Caco-2 (cell line): ENCODE results near the gene PPP1R9B. TPM values are rescaled to one million over a fixed set of nuclear protein-coding genes. Genes with fewer than 3 reads are reported as not detected.

ENCODE experiments used
- BruUV-seq: library from RNA; stranded (reverse); fragments of 400-500 nt; replicated peaks from 2 replicates; lab custom pipeline; 2021; lab: Mats Ljungman, UMichigan
- CTCF ChIA-PET: fragments of 300-600 bp; sonication (Branson Sonifier 250); formaldehyde crosslinking; loops from one replicate; lab custom pipeline; 2022; ENCODE audit warnings: antibody characterized with exemption; lab: Charles Lee
- POLR2A ChIA-PET: fragments of 300-600 bp; sonication (Branson Sonifier 250); formaldehyde crosslinking; loops from one replicate; lab custom pipeline; 2022; ENCODE audit warnings: antibody characterized with exemption; lab: Charles Lee
- DNase-seq, 2 experiments: peaks; one replicate each; pipeline versions ENCODE4 v3.0.0 to v3.0.0-alpha.2; 2020 to 2022
- H3K27me3 ChIP-seq: replicated peaks from 2 replicates; pipeline ENCODE4 v1.6.0; 2011; ENCODE audit warnings: low read length; ENCODE audit not compliant: control insufficient read depth, insufficient read depth
- H3K36me3 ChIP-seq: 2 replicates; pipeline ENCODE4 v1.5.1; 2011; ENCODE audit warnings: low read length; ENCODE audit not compliant: control insufficient read depth, insufficient read depth
- H3K4me1 ChIP-seq: fragments of 250-450 bp; sonication (Bioruptor Pico); 2 replicates; pipeline ENCODE4 v1.5.1; 2020; ENCODE audit warnings: mild to moderate bottlenecking
- H3K4me3 ChIP-seq: 2 replicates; pipeline ENCODE4 v1.5.1; 2011; ENCODE audit warnings: low read depth, mild to moderate bottlenecking, control low read depth, low read length
- H3K9me3 ChIP-seq: fragments of 250-450 bp; sonication (Bioruptor Pico); 2 replicates; pipeline ENCODE4 v1.5.1; 2020; ENCODE audit warnings: mild to moderate bottlenecking, moderate library complexity
- H3K27ac Mint-ChIP-seq: one replicate; pipeline ENCODE4 v1.8.0; 2022; ENCODE audit warnings: mixed read lengths; ENCODE audit not compliant: unreplicated experiment
- H3K27me3 Mint-ChIP-seq: one replicate; pipeline ENCODE4 v1.8.0; 2022; ENCODE audit warnings: mixed read lengths; ENCODE audit not compliant: insufficient read depth, unreplicated experiment
- H3K36me3 Mint-ChIP-seq: one replicate; pipeline ENCODE4 v1.8.0; 2022; ENCODE audit warnings: mild to moderate bottlenecking, mixed read lengths; ENCODE audit not compliant: insufficient read depth, unreplicated experiment
- H3K4me1 Mint-ChIP-seq: one replicate; pipeline ENCODE4 v1.8.0; 2022; ENCODE audit warnings: low read depth, mixed read lengths; ENCODE audit not compliant: unreplicated experiment
- H3K4me3 Mint-ChIP-seq: one replicate; pipeline ENCODE4 v1.8.0; 2022; ENCODE audit warnings: mild to moderate bottlenecking, moderate library complexity, mixed read lengths; ENCODE audit not compliant: unreplicated experiment
- H3K9me3 Mint-ChIP-seq: one replicate; pipeline ENCODE4 v1.8.0; 2022; ENCODE audit warnings: mixed read lengths; ENCODE audit not compliant: unreplicated experiment
- CTCF ChIP-seq, 2 experiments: fragments of 200-600 bp in 1 of 2; IDR thresholded peaks; 1 replicate in 1 of 2; 2 replicates in 1 of 2; pipeline versions ENCODE4 v1.5.1 to v1.8.0; 2011 to 2022; ENCODE audit warnings: antibody characterized with exemption in 1 of 2, control low read depth in 1 of 2, inconsistent platforms in 1 of 2, low read depth in 1 of 2, low read length in 1 of 2, mild to moderate bottlenecking in 1 of 2, moderate library complexity in 1 of 2; ENCODE audit not compliant: insufficient read depth in 1 of 2, severe bottlenecking in 1 of 2, unreplicated experiment in 1 of 2
- intact Hi-C: fragments of 100-400 bp; cut with micrococcal nuclease; formaldehyde crosslinking; loops from one replicate; pipeline ENCODE4 v1.10.0; 2022; ENCODE audit not compliant: unreplicated experiment
- total RNA-seq: library from RNA; stranded (reverse); gene quantifications from 2 replicates; pipeline ENCODE4 v1.2.3, GENCODE V29; 2022

The PPP1R9B gene
- total RNA-seq, 1 experiment from 2014 or later, result 74.8 TPM

GRCh38 chr17:50172130-50172529 lies 21.7 kb upstream of the PPP1R9B start:
- no peaks in the 10 kb centered on the region for H3K9me3 Mint-ChIP-seq
- ChIA-PET CTCF (interaction anchor here (1.0 kb wide), 1 partner anchor 102 kb away, joined by 3 read pairs; the partner anchor contains the start of gene TMEM92), POLR2A (no interaction called here)
- no peak overlapping the region for H3K27ac Mint-ChIP-seq
- intact Hi-C loops, result no loop called here
- H3K4me3 Mint-ChIP-seq, result no peak overlapping the region
- Histone ChIP-seq H3K4me3 (no peak overlapping the region), H3K9me3 (no peaks in the 10 kb centered on the region), H3K27me3 (no peaks in the 10 kb centered on the region), H3K36me3 (no peaks in the 10 kb centered on the region), H3K4me1 (peaks cover 19% of the 10 kb centered on the region)
- H3K36me3 Mint-ChIP-seq, result no peaks in the 10 kb centered on the region
- peaks cover 19% of the 10 kb centered on the region for H3K4me1 Mint-ChIP-seq
- TF ChIP-seq CTCF (IDR thresholded peaks at IDR 0.05; ENCODE audit: insufficient read depth in 1 of 2, low read depth in 1 of 2, low read length in 1 of 2, severe bottlenecking in 1 of 2, unreplicated experiment in 1 of 2), result no peak
- H3K27me3 Mint-ChIP-seq, result no peaks in the 10 kb centered on the region
- no TSS peak for BruUV-seq
- no peak for DNase-seq

- Histone ChIP-seq H3K36me3 (no peaks in the 10 kb centered on the region), H3K27me3 (no peaks in the 10 kb centered on the region), H3K9me3 (no peaks in the 10 kb centered on the region), H3K4me1 (peaks cover 16% of the 10 kb centered on the region), H3K4me3 (no peak overlapping the region)
- Mint-ChIP-seq H3K4me3 (no peak overlapping the region), H3K27me3 (no peaks in the 10 kb centered on the region), H3K27ac (no peak overlapping the region), H3K4me1 (peaks cover 15% of the 10 kb centered on the region), H3K36me3 (no peaks in the 10 kb centered on the region), H3K9me3 (no peaks in the 10 kb centered on the region)
- POLR2A ChIA-PET, result no interaction called here
- BruUV-seq, result no TSS peak
- intact Hi-C loops, result no loop called here
- DNase-seq, result no peak
- CTCF ChIA-PET, result interaction anchor here (1.0 to 2.8 kb wide), 2 partner anchors 103 to 126 kb away, joined by 3 to 45 read pairs; partner anchors contain the start of gene TMEM92
- no peak for TF ChIP-seq CTCF (IDR thresholded peaks at IDR 0.05; ENCODE audit: insufficient read depth in 1 of 2, low read depth in 1 of 2, low read length in 1 of 2, severe bottlenecking in 1 of 2, unreplicated experiment in 1 of 2)
Observed at GRCh38 chr17:50171371-50172071, 21.0 kb upstream of the PPP1R9B start.

- no peak for TF ChIP-seq CTCF (IDR thresholded peaks at IDR 0.05; ENCODE audit: insufficient read depth in 1 of 2, low read depth in 1 of 2, low read length in 1 of 2, severe bottlenecking in 1 of 2, unreplicated experiment in 1 of 2)
- Histone ChIP-seq H3K27me3 (no peaks in the 10 kb centered on the region), H3K9me3 (no peaks in the 10 kb centered on the region), H3K4me3 (no peak overlapping the region), H3K36me3 (no peaks in the 10 kb centered on the region), H3K4me1 (peaks cover 10% of the 10 kb centered on the region)
- ChIA-PET CTCF (interaction anchor here (1.0 to 2.8 kb wide), 7 partner anchors 19 to 218 kb away, joined by 3 to 54 read pairs (median 9); partner anchors contain the start of gene TMEM92), POLR2A (no interaction called here)
- Mint-ChIP-seq H3K4me3 (no peak overlapping the region), H3K36me3 (no peaks in the 10 kb centered on the region), H3K27ac (no peak overlapping the region), H3K9me3 (no peaks in the 10 kb centered on the region), H3K4me1 (peaks cover 12% of the 10 kb centered on the region), H3K27me3 (no peaks in the 10 kb centered on the region)
- no TSS peak for BruUV-seq
- intact Hi-C loops, result no loop called here
- no peak for DNase-seq
Observed at GRCh38 chr17:50170662-50171370, 20.3 kb upstream of the PPP1R9B start.
